Activated CD4-positive, alpha-beta T cell treated with anti-CD3 and anti-CD28 coated beads, Interleukin-2, Interleukin-4, amounts not matched to agents 100 ng/mL and 50 ng/mL, durations not matched to agents 16 hours and 8 hours (primary cell): Measurements from ENCODE around the gene OXGR1.
A peak's percentile ranks its signal among the peaks of the same experiment; 100 is the strongest.
"Not testable (repeated sequence)": the region's sequence is repeated elsewhere in the genome, so short reads cannot be mapped to it uniquely, and the experiment has no call there.

ENCODE experiments used
- DNase-seq: peaks from one replicate; pipeline ENCODE4 v3.0.0-alpha.2; 2020; ENCODE audit warnings: low spot score

Gene OXGR1

DNA sequence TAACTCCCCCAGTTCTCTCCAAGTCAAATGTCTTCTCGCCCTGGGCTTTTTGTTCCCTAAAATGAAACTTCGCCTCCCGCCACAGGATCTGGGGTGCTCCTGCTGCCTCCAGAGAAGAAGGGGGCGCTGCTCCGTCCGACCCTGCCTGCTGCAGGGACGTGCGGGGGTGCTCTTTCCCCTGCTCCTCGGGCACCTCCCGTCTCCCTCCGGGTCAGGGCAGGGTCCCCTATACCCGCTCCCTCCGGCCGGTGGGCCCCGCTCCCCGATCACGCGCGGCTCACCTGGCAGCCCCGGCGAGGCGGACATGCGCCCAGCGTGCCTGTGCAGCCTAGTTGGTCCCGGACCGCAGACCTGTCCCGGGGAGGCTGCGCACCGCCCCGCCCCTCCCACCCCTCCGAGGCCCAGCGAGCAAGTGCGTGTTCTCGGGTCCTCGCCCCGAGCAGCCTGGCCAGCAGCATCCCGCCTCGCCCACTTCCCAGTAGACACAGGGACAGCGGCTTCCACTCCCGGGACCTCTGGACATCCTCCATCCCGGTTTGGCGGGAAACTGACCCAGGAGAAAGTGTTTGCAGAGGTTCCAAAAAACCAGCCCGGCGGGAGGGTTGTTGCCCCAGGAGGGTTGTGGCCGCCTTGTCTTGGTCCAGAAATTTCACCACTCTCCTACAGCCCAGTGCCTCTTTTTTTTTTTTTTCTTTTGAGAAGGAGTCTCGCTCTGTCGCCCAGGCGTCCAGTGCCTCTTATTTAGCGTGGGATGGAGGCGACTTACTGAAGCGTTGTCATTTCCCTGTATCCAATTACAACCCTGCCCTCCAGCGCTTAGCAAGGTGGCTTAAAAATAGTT is at the start of gene OXGR1:
TSS of gene OXGR1 (minus strand) at position 460 of the 841 bp plus-strand sequence. CDS start 6,717 bp downstream, outside the sequence.
- no peak for DNase-seq

DNA sequence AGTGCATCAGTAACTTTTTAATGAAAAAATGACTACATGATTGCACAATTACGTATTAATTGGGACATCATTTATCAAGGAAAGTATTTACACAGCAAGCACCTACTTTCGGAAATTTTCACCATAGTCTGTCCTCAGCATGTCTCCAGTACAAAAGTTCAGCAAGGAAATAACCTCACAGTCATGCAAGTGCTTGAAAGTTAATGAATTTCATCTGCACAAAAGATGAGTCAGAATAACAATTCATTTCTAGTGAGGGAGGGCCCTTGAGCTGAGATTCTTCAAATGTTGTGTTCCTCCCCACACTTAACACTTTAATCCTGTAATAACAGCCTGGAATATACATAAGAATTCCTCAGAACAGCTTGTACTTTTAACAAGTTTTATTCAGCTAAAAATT is 49.0 kb upstream of the OXGR1 start:
- DNase-seq: no peak

DNA sequence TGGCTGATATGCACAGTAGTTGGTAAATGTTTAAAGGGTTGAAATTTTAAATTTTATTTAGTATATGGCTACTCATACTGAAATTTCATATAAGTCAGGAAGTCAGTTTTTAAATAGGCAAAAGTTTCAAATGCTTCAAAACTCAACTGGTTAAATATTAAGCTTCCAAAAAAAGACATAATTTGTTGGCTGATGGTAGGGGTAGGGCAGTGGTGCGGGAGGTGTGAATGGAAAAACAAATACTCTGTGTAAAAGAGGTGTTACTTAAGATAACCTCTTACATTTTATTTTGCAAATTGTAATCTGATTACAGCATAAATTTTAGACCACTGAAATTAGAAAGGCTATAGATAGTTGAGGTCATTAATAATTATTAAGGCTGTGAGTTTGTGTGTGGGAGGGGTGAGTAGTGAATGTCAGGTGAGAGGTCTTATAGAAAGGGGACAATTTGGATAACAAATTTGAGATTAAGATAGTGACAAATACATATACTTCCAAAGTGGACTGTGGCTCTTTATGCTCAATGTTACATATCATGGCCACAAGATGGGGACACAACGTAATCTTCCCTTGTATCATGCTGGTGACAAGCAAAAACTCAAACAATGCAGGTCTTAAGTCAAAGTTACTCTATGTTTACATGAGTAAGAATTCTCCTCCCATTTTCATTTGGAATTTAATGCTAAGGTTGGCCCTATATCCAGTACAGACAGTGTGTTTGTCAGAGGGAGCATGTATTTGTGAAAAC is 36.6 kb upstream of the OXGR1 start:
- no peak for DNase-seq

DNA sequence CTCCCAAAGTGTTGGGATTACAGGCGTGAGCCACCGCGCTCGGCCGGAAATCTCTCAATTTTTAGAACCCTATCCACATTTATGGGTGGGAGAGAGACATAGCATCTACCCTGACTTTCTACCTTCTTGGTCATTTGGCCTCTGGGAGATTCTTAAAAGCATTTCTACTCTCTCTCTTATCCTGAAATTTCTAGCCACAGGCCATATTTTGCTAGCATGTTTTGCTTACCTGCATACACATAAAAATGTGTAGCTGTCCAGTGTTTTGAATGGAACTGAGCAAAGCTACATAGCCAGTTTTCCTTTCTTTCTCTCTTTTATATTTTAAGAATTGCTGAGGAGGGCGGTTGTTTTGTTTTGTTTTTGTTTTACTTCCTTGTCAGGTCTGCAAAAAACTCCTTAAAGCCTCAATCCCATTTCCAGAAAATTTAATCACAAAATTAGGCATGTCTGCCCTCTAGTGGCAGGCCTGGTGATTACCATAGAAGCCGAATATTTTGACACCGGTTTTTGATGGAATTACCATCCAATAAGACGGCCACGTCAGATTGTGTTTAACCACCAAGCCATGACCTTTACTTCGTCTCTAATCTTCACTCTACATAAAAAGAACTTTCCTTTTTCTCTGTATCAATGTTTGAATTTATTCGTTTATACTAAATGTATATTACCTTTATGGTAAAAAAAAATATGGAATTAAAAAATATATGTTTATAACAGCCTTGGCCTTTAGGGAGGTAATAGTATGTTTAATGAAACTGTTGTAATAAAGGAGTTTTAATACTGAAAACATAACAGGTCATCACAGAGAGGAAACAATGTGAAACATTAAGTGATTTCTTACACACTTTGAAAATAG is 34.4 kb upstream of the OXGR1 start:
- peak; percentile 45 for DNase-seq

DNA sequence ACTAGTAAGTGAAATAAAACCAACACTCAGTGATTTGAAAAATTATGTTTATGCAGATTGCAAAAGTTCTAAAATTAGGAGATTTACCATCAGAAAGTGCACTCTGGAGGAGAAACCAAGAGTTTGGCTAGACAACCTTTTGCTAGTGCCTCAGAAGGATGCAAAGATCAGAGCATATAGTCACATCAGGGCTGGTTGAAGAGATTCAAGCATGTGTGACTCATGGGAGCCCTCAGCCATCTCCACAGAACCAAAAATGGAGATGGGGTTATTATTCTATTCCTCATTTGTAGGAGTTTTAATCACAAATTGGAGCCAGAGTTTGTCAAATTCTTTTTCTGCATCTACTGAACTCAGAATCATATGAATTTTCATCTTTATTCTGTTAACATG is 32.9 kb upstream of the OXGR1 start:
- DNase-seq: no peak

DNA sequence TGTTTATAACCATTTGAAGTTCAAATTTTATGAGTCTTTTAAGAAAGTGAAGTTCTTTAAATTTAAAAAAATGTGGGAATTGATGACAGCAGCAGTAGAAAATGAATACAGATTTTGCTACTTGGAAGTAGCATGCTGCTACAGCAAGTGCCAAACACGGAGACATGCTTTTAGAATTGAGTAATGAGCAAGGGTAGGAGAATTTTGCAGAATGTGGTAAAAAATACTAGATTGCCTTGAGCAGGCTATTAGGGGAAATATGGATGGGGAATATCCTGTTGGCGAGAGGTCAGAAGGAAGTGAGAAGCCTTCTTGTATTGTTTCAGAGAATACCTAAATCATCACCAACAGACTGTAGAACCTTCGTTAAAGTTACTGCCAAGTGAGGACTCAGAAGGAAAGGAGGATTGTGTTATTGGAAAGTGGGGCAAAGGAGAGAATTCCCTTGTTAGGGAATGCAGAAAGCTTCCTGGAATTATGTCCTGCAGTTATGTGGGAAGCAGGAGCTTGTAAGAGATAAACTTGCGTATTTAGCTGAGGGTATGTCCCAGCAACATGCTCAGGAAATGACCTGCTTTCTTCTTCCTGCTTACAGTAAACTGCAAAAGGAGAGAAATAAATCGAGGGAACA is 32.4 kb upstream of the OXGR1 start:
- DNase-seq: no peak

DNA sequence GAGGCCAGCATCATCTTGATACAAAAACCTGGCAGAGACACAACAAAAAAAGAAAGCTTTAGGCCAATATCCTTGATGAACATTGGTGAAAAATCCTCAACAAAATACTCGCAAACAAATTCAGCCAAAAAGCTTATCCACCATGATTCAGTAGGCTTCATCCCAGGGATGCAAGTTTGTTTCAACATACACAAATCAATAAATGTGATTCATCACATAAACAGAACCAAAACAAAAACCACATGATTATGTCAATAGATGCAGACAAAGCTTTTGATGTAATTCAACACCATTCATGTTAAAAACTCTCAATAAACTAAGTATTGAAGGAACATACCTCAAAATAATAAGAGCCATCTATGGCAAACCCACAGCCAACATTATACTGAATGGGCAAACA is 29.5 kb upstream of the OXGR1 start:
- DNase-seq: not testable (repeated sequence)

DNA sequence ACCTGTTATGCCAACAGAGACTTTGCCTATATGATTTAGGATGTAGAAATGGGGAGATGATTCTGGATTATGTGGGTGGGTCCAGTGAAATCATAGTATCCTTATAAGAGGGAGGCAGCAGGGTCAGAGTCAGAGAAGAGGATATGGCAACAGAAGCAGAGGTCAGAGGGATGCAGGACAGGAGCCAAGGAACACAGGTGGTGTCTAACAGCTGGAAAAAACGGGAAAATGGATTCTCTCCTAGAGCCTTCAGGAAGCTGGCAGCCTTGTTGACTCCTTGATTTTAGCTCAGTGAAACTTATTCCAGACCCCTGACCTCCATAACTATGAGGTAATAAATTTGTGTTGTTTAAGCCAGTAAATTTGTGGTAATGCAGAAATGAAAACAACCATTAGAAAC is 28.8 kb upstream of the OXGR1 start:
- no peak for DNase-seq

DNA sequence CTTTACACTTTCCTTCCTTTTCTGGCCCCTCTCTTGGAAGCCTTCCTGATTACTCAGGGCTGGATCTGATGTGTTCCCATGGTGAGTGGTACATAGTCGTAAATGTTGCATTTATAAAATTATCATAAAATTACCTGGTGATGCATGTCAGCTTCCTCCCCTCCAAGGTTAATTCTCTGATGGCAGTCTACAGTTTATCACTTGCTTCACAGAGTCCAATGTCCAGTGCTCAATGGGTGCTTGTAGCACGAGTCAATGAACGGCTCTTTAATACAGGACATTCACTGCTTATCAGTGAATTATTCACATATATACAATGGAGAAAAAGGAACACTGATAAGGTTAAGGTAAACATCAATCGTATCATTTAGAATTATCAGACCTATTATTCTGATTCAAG is 27.0 kb upstream of the OXGR1 start:
- no peak for DNase-seq

DNA sequence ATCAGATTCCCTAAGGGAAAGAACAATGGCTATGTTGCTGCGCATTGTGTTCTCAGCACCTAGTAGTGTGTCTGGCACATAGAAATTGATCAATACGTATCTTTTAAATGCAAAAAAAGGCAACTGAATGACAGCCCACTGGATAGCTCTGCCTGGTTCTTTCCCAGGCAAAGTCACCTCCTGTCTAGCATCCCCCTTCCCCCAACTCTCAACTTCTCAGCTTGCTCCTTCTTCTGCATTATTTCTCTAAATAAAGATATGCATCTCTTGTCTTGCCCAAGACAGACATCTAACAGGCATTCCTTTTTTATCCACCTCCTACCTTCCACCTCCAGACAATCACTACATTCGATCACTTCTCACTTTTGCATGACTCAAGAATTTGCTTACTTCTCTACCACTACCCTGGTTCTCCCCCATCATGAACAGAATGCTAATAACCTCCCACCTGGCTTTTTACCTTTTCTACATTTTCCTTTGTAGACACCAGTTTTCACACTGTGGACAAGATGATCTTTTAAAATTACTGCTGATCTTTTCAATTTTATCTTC is 26.5 kb upstream of the OXGR1 start:
- no peak for DNase-seq

DNA sequence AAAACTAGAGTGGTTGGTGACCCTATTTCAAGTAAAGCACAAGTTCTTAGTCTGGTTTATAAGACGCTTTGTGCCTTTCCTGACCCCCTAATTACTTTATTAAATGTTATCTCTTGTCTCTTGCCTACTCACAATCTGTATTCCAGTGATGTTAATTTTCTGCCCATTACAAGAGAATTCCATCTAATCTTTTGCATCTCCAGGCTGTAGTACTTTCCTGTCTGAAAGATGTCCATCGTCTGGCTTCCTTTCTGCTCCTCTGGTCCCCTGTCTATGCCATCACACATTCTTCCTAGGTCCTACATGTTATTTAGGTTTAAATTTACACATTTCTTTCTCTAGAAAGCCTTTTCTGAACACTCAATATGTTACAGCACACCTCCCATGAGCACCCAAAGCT is 25.9 kb upstream of the OXGR1 start:
- DNase-seq: no peak

DNA sequence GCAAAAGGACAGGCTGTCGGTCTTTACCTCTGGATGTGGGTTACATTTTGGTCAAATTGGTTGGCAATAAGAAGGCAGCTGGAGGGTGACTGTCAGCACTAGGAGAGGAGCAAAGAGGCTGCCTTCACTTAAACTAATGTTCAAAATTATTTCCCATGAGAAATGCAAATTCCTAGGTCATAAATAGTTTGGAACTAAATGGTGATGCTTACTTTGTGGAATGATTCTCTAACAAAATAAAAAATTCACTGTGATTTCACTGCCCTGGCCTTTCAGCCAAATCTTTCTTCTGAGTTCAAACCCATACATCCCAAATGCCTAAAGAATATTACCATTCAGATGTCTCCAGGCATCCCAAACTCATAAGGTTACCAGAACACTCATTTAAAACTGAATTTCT is 25.0 kb upstream of the OXGR1 start:
- DNase-seq: no peak

DNA sequence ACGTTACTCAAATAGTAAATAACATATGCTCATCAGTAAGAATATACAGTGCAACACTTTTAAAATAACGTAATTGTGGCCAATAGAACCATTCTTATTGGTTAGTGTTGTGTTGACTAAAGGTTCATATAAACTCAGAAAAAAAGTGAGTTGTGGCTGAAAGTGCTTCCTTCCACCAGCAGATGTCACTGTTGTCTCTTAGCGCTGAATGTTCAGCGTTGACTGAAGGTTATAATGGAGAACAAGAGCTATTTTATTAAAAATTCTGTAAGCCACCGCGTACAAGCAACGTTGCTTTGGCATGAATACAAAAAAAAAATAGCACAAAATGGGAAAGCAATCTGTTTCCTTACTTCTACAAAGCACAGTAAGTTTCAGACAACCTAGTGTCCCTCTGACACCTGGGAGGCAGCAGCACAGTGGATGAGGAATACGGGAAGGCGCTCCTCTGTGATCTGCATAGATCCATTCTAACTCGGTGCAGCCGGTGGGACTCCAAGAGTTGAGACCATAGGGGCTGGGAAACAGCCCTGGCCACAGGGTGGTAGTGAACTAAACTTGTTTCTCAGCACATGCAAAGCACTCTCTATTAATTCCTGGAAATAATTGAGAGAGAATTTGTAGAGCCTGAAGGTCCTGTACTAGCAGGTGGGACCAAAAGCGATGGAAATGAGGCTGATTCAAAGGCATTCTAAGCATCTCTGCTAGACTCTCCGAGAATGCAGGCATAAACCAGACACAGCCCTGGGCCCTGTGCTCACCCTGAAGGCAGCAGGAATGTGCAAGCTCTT is 23.9 kb upstream of the OXGR1 start:
- DNase-seq: peak; percentile 50

DNA sequence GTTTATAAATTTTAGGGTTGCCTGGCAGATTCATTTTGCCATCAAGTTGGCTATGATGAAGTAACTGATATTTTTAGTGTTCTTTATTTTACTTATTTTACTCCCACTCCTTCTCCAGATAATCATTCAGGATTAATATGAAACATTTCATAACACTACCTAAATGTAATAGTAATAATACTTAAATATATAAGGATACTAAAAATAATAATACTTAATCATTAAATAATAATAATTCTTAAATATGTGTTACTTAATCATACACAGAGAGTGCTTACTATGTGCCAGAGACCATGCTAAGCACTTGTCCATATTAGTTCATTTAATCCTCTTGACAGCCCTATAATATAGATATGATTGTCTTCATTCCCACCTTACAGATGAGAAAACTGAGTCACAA is 23.0 kb upstream of the OXGR1 start:
- DNase-seq: no peak

DNA sequence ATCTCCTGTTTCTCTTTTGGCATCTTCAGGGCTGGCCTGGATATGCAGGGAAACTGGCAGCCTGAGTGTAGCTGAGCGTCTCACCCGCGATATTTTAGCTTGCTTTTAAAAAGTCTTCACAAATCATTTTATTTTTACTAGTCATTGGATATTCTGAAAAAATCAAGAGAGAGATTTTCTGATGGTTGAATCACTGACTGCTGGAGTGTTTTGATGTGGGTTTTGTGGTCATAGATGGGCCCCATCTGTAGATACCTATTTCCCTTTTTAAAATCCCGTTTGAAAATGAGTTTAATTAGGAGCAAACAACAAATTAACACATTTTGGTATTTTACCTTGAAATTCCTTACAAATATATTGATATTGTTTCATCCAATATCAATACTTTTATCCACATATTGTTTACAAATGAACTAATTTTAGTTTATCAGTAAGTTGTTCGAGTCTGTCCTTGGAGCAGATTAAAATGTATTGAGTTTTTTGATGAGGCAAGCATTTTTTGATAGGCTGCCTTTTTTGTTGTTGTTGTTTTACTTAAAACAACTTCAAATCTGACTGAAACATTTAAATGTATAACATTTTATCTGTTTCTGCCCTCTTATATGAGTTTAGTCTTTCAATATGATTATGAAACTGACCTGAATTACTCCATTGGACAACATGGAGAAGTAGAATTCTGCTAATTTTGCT is 21.5 kb upstream of the OXGR1 start:
- DNase-seq: no peak

DNA sequence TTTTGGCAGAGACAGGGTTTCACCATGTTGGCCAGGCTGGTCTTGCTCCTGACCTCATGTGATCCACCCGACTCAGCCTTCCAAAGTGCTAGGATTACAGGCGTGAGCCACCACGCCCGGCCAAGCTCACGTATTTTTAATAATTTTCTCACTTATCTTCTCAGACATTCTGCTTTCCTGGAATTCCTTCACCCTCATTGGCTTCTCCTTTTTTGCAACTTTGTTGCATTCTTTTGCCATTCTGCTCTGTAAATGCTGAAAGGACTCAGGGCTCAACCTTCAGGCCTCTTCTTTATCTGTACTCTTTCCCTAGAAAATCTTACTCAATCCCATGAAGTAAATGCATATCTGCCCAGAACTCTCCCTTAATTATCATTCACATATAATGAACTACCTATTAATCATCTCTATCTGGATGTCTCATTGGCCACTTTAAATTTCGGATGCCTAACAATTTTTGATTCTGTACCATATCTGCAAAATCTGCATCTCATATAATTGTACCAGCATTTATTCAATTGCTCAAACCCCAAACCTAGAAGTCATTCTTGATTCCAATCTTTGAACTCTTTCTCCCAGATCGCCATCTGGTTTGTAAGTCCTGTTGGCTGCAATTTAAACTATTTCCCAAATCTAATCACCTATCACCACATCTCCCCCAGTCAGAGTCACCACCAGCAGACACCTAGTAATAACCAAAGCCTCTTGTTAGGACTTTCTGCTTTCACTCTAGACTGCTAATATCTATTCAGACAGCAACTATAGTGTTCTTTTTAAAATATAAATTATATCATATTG is 18.2 kb upstream of the OXGR1 start:
- no peak for DNase-seq

DNA sequence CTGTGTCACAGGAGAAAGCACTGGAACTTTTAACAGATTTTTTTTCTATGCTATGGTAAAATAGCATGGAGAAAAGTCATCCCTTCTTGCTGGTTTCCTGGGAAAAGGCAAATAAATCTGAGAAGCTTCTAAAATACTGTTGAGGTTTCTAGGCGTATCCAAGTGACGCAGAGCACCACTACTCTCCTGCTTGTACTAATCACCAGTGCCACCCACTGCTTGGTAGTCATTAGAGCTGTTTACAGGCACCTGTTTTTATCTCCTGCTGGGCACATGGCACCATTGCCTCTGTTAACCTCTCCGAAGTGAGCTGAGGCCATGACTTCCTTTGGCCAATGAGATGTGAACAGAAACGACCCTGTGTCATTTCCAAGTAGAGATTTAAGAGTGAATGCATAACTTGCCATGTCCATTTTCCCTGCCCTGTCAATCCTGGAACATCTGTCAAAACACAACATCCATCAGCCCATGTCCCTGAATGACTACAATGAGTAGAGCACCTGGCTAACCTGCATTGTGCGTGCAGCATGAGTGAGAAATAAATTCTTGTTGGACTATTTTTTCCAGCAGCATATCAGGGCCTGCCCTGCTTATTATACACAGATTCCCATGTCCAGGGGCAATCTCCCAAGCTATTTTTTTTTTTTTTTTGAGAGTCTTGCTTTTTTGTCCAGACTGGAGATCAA is 17.3 kb upstream of the OXGR1 start:
- DNase-seq: no peak

DNA sequence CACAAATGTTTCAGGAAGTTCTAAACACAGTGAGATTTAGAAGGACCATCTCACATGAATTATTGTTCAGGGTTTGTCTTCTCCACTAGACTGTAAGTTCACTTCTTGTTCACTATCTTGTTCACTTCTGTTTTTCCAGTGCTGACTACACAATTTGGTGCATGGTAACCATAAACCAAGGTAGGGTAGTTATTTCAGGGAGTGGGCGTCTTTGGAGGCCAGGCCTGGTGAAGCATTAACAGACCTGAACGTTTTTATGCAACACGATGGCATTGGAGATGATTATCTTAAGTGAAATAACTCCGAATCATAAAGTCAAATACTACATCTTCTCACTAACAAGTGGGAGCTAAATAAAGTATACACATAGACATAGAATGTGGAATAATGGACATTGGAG is 14.4 kb upstream of the OXGR1 start:
- no peak for DNase-seq
